ENCODE data around the gene PROK2.

PROK2 gene

DNA sequence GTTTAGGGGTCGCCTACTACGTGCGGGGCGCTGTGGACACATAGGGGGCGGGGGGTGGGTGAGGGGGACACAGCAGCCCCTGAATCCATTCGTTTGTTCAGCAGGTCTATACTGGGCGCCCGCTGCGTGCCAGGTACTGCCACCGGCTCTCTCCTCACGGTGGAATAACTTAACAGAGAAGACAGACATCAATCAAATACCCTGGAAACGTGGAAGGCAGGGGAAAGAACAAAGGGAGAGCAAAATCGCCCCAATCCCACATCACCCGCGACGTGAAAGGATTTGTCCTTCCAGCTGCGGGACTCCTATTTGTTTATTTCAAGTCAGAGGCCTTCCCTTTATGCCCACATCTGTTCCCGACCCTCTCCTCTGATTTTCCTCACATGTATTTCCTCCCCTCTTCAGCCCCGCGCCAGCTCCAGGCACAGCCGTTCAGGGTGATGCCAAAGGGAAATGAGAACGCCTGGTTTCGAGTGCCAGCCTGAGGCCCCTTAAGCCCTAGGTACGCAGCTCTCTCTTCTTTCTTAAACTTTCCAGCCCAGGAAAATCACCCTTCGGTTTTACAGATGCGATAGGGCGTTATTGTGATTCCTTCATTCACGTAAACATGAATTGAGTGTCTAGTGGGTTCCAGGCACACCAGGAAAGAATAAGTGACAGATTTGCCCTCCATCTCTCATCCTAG is 726 bp upstream of the PROK2 start:
- DNase-seq, result no peak

DNA sequence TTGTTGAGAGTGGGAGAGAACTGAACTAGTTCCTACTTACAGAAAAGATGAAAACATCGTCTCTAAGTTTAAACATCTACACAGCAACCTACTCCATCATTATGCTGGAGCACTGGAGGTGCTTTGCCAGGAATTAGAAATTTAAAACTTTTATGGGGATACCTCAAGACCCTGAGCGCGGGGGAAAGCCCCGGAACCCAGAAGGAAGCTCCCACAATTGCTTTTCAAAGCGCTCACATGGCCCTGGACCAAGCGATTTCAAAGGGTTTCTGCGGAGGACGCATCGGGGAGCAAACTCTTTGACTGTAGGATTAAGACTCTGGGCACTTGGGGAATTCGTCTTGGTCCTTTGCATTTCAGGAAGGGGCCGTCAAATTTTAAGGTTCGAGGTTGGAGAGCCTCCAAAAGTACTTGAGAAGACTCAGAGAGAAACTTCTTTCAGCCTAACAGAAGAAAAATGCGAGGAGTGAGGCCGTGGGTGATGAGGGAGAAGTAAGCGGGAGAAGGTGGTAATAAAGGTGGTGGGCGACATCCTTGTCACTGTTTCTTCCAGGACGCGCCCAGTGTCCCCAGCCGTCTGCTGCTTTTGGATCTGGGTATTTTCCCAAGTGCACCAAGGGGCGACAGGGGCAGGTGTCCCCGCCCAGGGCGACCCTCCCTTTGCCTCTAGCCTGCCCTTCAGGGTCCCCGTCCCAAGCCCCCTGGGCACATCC is 591 bp downstream of the PROK2 start:
- no peak for DNase-seq

DNA sequence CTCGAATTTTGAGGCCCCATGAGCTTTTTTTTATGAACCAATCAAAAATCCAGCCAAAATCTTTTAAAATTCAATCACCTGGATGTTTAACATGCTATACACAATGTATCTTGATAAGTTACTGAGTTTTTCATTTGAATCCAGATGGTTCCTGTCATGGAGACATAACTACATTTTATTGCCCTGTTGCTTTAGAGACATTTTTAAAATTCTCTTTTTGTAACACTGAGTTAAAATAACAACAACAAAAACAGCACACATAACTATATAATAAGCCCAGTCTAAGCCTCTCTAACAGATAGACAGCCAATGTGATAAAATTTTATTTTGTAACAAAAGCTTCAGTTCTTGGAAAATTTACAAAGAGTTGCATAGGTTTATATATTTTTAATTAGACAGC is 1.8 kb downstream of the PROK2 start:
- no peak for DNase-seq

DNA sequence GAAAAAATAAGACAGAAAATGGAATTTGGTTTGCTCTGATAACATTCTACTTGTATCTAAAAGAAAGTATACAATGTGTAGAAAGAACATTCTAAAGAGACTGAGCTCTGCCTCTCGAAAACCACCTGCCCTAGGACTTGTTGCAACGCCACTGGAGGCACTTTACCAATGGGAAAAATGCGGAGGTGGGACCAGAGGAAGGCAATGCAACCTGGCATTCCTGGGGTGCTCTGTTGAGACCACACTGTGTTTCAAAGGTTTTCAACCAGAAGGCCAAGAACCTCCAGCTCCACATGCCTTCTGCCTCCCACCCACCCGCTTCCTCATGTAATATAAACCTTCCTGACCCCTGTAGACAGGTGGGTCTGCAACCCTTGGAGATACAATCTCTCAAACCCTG is 4.5 kb downstream of the PROK2 start:
- no peak for DNase-seq

DNA sequence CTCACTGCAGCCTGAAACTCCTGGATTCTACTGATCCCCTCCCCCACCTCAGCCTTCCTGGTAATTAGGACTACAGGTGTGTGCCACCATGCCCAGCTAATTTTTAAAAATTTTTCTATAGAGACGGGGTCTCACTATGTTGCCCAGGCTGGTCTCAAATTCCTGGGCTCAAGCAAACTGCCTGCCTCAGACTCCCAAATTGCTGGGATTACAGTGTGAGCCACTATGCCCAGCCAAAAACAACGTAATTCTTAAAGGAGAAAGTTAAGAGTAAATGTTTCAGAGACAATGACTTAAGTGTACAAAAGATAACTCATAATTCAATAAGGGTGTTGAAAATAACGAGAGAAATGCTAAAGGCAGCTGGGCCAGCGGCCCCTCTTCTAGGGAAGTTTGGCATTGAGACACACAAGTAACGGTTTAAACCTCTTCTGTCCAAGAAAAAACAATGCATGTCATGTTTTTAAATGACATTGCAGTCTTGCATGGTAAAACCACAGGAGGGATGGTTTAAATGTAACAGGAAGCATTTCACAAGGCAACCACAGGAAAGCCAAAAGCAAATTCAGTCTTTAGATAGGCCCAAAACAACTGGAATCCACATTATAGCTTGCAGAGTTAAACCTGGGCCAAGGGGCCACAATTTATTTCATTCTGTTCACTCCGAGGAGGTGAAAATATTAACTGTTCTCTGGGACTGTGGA is 5.1 kb downstream of the PROK2 start:
- DNase-seq, result no peak

DNA sequence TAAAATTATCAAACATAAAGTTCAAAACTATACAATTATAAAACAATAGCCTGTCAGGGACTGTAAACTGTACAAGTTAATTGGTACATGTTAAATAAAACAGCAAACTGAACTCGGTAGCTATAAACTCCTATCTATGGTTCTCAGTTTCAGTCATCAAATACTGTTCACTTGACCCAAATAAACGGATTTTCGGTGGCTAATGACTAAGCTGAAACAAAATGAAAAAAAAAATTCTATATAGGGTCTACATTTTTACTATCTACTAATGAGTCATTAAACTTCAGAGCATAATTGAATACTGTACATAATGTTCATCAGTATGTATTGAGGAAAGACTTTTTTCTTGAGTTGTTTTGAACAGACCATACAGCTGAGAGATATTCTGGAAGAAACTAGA is 6.6 kb downstream of the PROK2 start:
- DNase-seq, result no peak

DNA sequence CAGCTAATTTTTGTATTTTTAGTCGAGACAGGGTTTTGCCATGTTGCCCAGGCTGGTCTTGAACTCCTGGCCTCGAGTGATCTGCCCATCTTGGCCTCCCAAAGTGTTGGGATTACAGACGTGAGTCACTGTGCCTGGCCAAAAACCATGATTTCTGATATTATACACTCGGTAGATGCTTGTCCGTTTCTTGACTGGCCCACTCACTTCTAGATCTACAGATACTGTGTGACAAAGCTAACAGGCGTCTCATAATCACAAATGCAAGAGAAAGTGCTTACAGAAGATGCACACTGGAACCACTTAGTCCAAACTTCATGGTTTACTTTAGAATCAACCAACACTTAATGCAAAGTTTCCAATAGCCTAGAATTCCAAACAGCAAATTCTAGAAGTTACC is 8.4 kb downstream of the PROK2 start:
- no peak for DNase-seq

DNA sequence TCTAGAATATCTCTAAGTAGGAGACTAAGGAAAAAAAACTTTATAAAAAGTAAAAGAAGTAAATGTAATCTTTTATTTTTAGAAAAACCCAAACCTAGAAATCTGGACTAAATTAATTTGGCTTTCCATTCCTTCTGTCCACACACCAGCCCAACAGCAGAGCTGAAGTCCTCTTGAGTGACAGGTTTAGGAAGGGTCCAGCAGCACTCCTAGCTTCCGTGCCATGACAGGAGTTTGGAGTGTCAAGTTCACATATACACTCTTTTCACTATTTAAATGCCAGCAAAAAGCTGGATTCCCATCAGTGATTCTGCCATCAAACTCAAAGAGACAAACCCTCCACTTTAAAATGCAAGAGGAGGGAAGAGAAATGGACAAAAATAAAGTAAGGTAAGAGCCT is 13.1 kb downstream of the PROK2 start:
- no peak for DNase-seq

DNA sequence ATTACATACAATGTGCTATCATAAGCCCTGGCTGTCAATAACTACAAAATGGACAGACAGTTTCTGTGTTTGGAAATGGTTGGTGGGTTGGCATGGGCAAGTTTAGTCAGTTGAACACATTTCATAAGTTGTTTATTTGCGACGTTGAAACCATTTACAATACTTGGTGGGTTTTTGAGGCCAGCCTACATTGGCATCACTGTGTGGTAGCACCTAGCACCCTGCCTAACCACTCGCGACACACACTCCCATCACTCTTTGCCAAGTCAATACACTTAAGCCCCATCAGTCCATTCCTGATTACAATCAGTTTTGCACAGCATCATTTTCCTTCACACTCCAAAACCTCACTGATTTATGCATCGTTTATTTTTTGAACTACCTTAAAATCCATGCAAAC is 13.8 kb downstream of the PROK2 start:
- no peak for DNase-seq

DNA sequence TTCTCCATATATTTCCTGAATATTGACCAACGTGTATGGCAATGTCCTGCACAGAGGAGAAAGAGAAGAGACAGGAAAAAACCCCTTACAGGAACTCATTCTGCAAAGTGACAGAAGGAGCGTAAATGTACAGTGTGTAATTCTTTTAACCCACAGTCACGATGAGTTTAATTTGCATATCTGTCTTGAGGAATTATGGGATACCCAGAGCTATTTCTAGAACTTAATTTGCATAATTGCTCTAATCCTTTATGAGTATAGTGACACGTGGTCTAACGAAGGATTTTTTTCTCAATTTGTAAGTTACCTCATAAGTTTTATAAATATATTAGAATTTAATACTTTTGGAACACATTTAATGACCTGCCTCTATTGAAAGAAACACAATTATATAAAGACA is 21.5 kb downstream of the PROK2 start:
- DNase-seq, result no peak

DNA sequence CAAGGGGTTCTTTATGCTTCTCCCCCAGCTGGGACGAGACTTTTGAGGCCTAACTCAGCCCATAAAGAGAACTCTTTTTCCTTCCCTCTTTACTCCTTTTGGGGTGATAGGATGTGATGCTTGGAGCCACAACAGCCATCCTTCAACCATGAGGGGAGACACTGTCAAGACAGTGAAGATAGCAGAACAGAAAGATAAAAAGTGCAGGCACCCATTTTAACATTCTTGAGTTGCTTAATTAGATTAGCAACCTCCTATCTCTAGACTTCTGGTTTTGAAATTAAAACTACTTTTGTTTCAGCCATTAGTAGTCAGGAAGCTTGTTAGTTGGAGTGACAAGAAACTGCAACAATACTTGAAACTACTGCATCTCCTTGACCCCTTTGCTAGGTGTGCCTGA is 24.8 kb downstream of the PROK2 start:
- DNase-seq, result no peak

DNA sequence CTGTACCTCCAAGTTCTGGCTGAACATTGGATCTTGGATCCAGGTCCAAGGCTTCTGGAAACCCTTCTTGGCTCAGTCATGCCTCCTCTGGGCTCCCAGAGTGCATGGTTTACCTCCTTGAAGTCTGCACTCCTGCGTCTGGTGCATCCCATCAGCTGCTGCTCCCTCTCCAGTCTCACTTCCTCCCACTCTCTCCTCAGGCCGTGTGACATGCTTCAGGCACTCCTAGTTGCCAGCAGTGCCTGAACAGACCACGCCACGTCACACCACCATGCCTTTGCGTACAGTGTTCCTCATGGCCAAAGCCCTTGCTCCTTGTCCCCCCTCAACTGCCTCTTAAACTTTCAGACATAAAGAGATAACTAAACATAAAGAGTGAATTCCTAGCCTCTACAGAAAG is 25.5 kb downstream of the PROK2 start:
- no peak for DNase-seq

DNA sequence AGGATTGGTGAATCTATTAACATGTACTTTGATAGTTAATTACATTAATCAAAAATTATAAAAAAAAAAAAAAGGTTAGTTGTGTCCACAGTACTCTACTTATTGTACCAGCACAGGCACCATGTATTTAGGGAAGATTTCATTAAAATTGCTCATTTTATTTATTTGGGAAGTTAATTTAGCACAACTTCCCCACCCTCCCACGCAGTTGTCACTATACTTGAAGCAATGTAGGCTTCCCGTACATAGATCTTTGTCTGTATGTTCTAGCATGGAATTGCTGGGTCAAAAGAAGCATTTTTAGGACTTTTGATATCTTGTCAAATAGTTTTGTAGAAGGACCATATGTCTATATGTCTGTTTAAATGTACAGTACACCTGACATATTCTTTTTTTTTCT is 26.9 kb downstream of the PROK2 start:
- DNase-seq, result no peak

DNA sequence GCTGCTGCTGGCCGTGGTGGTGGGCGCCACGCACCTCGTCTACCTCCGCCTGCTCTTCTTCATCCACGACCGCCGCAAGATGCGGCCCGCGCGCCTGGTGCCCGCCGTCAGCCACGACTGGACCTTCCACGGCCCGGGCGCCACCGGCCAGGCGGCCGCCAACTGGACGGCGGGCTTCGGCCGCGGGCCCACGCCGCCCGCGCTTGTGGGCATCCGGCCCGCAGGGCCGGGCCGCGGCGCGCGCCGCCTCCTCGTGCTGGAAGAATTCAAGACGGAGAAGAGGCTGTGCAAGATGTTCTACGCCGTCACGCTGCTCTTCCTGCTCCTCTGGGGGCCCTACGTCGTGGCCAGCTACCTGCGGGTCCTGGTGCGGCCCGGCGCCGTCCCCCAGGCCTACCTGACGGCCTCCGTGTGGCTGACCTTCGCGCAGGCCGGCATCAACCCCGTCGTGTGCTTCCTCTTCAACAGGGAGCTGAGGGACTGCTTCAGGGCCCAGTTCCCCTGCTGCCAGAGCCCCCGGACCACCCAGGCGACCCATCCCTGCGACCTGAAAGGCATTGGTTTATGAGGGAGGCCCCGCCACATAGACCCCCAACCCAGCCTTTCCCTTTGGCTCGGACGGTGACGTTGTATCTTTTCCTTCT is 30.2 kb downstream of the PROK2 start:
- no peak for DNase-seq

DNA sequence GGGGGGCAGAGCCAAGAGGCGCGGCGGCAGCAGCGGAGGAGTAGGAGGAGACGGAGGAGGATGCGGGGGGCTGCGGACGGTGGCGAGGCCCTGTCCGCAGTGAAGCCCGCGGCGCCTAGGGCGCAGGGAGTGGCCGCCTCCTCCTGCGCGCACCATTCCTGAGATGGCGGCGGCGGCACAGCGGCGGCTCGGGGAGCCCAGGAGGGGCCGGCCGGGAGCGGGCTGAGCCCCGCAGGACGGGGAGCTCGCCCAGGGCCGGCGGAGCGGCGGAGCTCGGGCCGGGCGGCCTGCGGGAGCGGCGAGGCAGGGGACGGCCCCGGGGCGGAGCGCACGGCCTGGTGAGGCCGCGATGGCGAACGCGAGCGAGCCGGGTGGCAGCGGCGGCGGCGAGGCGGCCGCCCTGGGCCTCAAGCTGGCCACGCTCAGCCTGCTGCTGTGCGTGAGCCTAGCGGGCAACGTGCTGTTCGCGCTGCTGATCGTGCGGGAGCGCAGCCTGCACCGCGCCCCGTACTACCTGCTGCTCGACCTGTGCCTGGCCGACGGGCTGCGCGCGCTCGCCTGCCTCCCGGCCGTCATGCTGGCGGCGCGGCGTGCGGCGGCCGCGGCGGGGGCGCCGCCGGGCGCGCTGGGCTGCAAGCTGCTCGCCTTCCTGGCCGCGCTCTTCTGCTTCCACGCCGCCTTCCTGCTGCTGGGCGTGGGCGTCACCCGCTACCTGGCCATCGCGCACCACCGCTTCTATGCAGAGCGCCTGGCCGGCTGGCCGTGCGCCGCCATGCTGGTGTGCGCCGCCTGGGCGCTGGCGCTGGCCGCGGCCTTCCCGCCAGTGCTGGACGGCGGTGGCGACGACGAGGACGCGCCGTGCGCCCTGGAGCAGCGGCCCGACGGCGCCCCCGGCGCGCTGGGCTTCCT is 31.0 kb downstream of the PROK2 start, which contains the start of gene GPR27:
Gene GPR27, plus strand, starts transcription at position 155 of the 909 bp plus-strand sequence. Its CDS starts 195 bp downstream, at position 350.
- peak; percentile 5 for DNase-seq

DNA sequence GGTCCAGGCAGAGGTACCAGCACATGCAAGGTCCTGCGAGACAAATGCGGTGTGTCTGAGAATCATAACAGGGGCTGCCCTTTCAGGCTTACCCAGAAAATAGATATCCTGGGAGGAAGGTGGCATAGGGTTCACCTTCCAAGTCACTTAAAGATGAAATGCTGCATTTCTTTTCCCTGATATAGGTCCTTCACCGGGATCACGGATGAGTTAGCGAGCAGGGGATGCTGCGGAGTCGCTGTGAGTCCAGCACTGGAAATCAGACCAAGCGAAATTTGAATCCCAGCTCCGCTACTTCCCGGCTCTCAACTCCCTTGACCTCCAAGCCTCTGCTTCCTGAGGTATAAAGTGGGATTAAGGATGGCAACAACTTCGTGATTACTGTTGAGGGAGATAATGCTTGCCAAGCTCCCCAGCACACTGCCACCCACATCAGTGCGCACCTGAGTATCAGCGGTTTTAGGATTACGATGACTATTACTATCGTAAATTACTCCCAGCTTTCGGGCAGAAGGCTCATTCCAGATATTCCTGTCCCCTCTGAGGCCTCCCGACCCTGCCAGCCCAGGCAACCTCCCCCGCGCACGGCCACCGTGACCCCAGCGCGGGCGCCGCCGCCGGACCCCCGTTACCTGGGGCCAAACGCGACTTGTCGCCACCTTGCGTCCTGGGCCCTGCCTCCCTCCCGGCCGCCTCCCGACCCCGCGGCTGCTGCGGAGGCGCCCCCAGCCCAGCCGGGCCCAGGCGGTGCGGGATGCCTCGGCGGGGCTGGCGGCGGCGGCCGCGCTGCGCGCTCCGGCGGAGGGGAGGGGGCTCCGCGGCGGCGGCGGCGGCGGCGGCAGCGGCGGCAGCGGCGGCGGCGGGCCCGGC is 31.9 kb downstream of the PROK2 start:
- DNase-seq, result no peak

DNA sequence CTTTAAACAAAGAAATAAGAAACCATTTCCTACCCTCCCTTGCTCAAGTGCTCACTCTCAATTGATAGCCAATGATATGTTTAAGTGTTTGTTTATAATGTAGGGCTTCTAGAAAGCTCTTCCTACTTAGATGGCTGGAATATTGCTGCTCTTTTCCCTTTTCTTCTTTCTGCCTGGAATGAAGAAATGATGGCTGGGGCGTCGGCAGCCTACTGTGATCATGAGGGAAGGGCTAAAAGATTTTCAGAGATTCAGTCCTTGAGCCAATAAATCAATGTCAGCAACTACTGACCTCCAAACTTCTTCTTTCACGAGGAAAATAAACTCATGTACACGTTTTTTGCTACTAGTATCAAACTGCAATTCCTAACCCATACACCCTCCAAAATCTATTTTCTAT is 33.3 kb downstream of the PROK2 start:
- no peak for DNase-seq

DNA sequence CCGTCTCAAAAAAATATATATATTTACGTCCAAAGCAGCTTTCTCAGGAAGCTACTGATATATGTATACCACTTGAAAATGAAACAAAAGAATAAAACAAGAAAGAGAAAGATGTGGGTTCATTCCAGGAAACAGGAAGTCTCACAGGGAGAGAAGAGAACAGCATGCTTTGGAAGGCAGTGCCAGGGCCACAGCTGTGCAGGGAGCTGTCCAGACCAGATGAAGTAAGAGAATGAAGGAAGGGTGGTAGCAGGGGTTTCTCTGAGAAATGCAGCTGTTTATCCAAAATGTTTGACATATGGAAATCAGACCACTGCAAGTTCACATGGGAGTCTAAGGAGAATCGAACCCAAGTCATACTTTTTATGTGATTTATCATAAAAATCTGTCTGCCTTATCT is 40.2 kb downstream of the PROK2 start:
- no peak for DNase-seq

DNA sequence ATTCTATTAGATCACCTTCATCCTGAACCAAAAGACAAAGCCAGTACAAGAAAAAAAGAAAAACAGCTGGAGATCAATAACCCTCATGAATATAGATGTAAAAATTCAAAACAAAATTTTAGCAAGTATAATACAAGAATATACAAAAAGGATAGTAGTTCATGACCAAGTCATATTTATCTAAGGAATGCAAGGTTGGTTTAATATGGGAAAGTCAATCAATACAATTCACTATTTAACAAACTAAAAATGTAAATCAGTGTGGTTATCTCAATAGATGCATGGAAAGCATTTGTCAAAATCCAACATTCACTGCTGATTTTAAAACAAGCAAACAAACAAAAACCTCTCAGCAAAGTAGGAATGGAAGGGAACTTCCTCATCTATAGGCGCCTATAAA is 42.3 kb downstream of the PROK2 start:
- no peak for DNase-seq

DNA sequence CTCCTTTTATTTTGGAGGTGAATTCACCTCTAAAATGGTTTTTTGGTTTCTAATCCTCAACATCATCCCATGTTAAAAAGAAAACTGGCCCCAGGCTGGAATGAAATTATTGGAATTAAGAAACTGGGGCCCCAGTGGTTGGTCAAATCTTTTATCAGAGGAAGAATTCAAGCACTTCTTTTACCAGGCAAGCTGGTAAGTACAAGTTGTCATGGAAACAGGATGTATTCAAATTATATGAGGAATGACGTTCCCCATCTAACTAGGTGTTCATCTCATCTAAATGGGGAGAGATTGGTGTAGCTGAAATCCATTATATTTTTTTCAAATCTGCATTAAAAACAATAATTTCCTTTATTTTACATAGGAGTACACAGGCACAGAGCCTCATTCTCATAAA is 50.1 kb downstream of the PROK2 start:
- DNase-seq, result no peak

DNA sequence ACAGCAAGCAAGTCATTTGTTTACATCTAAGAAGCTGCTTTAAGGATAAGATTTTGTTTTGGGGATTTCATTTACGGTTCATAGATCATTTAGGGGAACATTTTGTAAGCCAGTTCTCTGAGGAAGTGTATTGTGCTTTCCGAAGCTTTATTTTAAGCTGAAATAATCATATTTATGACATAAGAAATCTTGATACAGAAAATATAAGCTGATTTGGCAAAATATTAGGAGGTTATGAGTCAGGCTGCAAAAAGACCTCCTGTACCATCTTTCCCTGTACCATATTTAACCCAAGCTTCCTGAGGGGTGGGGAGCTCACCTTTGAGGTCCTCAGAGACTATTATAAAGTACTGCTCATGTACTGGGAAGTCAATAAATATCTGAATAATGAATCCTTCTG is 51.6 kb downstream of the PROK2 start:
- DNase-seq, result no peak

DNA sequence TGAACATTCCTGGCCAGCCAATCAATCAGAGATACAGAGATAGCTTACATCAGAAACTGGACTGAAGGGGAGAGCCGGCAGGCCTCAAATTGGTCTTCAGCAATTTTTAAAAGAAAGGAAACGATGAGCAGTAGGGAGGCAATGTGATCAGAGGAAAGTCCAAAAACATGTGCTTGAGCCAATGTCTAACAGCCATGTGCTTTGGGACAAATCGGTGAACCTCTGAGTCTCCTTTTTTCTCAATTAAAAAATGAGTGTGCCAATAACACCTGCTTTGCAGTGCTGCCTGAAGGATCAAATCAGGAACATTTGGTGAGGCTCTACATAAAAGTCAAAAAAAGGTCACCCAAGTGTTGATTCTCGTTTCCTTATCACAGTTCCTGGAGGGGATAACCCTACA is 52.3 kb downstream of the PROK2 start:
- DNase-seq, result no peak

Data from NCI-H226 (cell line).